Skeletal muscle satellite cell (primary cell): ENCODE results near the gene TUSC1.
"Not testable (repeated sequence)": the region's sequence is repeated elsewhere in the genome, so short reads cannot be mapped to it uniquely, and the experiment has no call there.

ENCODE experiments used
- H3K27me3 ChIP-seq: 2 replicates; pipeline ENCODE4 v1.7.0; 2013; ENCODE audit warnings: low read length; ENCODE audit not compliant: control insufficient read depth, insufficient read depth
- H3K36me3 ChIP-seq: 2 replicates; pipeline ENCODE4 v1.7.0; 2013; ENCODE audit warnings: mild to moderate bottlenecking, control low read depth, low read length; ENCODE audit not compliant: insufficient read depth
- H3K4me1 ChIP-seq: 2 replicates; pipeline ENCODE4 v1.7.0; 2013; ENCODE audit warnings: low read length; ENCODE audit not compliant: control insufficient read depth, insufficient read depth
- H3K4me2 ChIP-seq: 2 replicates; pipeline ENCODE4 v1.7.0; 2013; ENCODE audit warnings: mild to moderate bottlenecking, low read length
- H3K4me3 ChIP-seq: 2 replicates; pipeline ENCODE4 v1.7.0; 2013; ENCODE audit warnings: low read length
- H3K9ac ChIP-seq: 2 replicates; pipeline ENCODE4 v1.7.0; 2013; ENCODE audit warnings: mild to moderate bottlenecking, low read depth, low read length, moderate library complexity
- H3K9me3 ChIP-seq: replicated peaks from 2 replicates; pipeline ENCODE4 v1.7.0; 2013; ENCODE audit warnings: mild to moderate bottlenecking, control low read depth, low read length

TUSC1 gene

GRCh38 chr9:25684321-25684720 lies 6.1 kb upstream of the TUSC1 start:
- H3K27me3 ChIP-seq: no peaks in the 10 kb centered on the region
- H3K4me2 ChIP-seq: no peak overlapping the region
- no peaks in the 10 kb centered on the region for H3K9me3 ChIP-seq
- H3K36me3 ChIP-seq: no peaks in the 10 kb centered on the region
- H3K9ac ChIP-seq: no peak overlapping the region
- no peak overlapping the region for H3K4me3 ChIP-seq
- H3K4me1 ChIP-seq: peaks cover 12% of the 10 kb centered on the region

DNA sequence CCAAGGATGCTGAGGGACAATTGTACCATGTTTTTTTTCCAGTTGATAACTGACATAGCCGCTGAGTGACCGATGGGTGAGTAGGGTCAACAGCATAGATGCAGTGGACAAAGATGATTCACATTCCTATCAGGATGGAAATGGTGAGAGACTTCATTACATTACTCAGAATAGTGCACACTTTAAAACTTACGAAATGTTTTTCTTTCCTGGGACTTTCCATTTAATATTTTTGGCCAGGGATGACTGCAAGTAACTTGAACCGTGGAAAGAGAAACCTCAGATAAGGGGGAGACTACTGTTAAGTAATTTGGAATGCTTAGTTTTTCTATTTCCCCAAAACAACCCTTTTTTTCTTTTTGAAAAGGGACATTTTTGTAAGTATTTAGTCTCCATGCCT lies 3.0 kb upstream of the TUSC1 start:
- Histone ChIP-seq H3K4me2 (peak overlapping the region; percentile 32), H3K27me3 (no peaks in the 10 kb centered on the region), H3K4me3 (no peak overlapping the region), H3K36me3 (no peaks in the 10 kb centered on the region), H3K4me1 (peaks cover 24% of the 10 kb centered on the region), H3K9ac (no peak overlapping the region), H3K9me3 (no peaks in the 10 kb centered on the region)

DNA sequence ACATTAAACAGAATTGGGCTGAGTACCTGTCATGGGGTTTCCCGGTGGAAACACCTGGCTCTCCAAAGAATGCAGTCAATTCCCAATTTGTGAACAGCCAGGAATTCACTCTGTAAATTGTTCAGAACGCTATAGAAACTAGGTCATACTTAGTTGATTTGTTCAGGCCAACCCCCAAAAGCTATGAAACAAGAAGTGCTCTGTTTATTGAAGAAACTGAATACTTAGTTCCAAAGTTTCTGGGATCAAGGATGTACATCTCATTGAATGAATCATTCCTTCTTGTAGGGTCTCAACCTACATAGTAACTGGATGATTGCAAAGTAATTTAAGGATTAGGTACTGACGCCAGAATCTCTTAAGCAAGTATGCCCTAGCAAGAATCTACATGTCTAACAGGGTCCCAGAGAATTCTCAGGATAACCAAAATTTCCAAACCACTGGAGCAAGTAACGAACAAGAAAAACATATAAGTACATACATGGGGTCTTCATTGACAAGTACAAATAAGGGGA lies 659 bp upstream of the TUSC1 start:
- Histone ChIP-seq H3K36me3 (no peaks in the 10 kb centered on the region), H3K27me3 (no peaks in the 10 kb centered on the region), H3K4me2 (peak overlapping the region; percentile 83), H3K9ac (peak overlapping the region; percentile 91), H3K4me3 (peak overlapping the region; percentile 80), H3K4me1 (peaks cover 24% of the 10 kb centered on the region), H3K9me3 (no peaks in the 10 kb centered on the region)

DNA sequence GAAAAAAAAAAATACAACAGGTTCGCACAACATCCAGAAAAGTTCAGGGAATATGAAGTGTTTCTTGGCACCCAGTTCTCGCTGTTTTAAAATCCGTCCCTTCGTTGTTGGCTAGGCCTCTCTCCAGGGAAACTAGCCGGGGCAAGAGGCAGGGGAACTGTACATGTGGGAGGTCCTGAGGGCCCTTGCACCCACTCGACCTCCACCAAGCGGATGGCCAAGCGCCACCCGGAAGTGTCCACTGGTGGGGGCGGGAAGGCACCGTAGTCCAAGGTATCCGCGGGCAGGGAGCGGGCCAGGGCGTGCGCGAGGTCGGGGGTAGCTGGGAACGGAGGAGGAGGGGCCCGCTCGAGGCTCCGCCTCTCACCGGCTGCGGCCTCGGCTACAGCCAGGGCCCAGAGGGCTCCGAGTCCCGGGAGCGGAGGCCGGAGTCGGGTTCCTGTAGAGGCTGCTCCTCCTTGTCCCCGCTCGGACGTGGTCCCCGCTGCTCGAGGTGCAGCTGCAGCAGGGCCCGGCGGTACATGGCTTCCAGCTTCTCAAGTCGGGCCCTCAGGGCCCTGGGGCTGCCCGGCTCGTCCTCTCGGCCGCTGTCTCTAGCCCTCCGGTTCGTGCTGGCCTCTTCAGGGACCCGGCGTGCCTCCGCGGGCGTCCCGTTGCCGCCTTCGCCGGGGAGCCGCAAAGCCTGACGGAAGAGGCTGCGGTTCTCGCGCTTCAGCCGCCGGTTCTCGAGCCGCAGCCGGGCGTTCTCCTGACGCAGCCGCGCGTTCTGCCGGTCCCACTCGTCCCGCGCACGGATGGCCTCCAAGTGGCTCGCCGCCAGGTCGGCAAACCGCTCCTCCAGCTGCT lies 720 bp downstream of the TUSC1 start:
- no peaks in the 10 kb centered on the region for H3K36me3 ChIP-seq
- H3K4me1 ChIP-seq: peaks cover 24% of the 10 kb centered on the region
- H3K4me3 ChIP-seq: peak overlapping the region; percentile 80
- H3K4me2 ChIP-seq: peak overlapping the region; percentile 83
- H3K27me3 ChIP-seq: no peaks in the 10 kb centered on the region
- no peaks in the 10 kb centered on the region for H3K9me3 ChIP-seq
- peak overlapping the region; percentile 91 for H3K9ac ChIP-seq

DNA sequence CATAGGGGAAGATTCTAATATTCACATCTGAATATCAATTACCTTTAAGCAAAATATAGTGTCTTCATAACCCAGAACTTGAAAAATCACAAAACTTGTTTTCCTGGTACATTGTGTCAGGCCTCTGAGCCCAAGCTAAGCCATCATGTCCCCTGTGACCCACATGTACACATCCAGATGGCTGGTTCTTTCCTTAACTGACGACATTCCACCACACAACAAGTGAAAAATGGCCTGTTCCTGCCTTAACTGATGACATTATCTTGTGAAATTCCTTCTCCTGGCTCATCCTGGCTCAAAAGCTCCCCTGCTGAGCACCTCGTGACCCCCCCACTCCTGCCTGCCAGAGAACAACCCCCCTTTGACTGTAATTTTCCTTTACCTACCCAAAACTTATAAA lies 2.4 kb downstream of the TUSC1 start:
- not testable (repeated sequence) for H3K4me3 ChIP-seq, H3K36me3 ChIP-seq, H3K4me2 ChIP-seq, H3K27me3 ChIP-seq, H3K9ac ChIP-seq, H3K9me3 ChIP-seq
- H3K4me1 ChIP-seq: peaks cover 14% of the 10 kb centered on the region

DNA sequence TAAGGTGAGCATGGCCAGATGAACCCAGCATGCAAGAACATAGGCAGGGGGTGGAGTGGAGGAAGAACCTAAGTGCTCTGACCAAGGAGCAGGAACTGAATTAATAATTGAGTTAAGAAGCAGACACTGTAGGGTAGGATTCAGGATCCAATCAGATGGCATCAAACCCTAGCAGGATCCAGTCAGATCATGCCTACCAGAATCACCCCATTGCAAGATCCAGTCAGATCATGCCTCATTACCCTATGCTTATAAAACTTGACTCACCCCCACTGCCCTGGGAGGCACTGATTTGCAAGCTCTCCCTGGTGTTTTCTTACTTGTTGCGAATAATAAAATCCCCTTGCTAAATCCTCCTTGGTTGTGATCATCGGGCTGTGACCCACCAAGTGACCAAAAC lies 19.7 kb downstream of the TUSC1 start:
- H3K4me3 ChIP-seq: no peak overlapping the region
- H3K9ac ChIP-seq: no peak overlapping the region
- no peaks in the 10 kb centered on the region for H3K36me3 ChIP-seq
- no peak overlapping the region for H3K4me2 ChIP-seq
- no peaks in the 10 kb centered on the region for H3K4me1 ChIP-seq
- H3K9me3 ChIP-seq: no peaks in the 10 kb centered on the region
- no peaks in the 10 kb centered on the region for H3K27me3 ChIP-seq

- H3K4me1 ChIP-seq: no peaks in the 10 kb centered on the region
- no peaks in the 10 kb centered on the region for H3K9me3 ChIP-seq
- no peak overlapping the region for H3K4me2 ChIP-seq
- H3K27me3 ChIP-seq: no peaks in the 10 kb centered on the region
- no peak overlapping the region for H3K4me3 ChIP-seq
- H3K9ac ChIP-seq: no peak overlapping the region
- H3K36me3 ChIP-seq: no peaks in the 10 kb centered on the region
Measured at GRCh38 chr9:25654417-25654816, 23.8 kb downstream of the TUSC1 start.

DNA sequence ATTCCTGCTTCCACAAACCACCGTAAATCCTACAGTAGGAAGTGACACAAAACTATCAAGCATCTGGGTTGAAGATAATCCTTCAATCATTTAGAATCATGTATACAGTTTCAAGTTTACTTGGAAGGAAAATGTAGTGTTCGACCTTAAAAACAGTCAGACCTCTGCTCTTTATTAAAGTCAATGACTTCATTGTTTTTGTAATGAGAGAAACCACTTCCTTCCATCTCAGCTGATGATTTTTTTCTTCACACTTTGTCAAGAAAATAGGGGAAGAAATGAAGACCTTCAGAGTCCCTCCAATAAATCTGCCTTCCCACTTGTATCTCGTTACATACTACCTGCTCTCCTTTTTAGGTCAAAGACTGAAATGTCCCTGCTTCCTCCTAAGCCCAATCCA lies 30.1 kb downstream of the TUSC1 start:
- H3K9me3 ChIP-seq: no peaks in the 10 kb centered on the region
- H3K9ac ChIP-seq: no peak overlapping the region
- no peak overlapping the region for H3K4me3 ChIP-seq
- H3K4me1 ChIP-seq: no peaks in the 10 kb centered on the region
- no peak overlapping the region for H3K4me2 ChIP-seq
- no peaks in the 10 kb centered on the region for H3K27me3 ChIP-seq
- no peaks in the 10 kb centered on the region for H3K36me3 ChIP-seq

DNA sequence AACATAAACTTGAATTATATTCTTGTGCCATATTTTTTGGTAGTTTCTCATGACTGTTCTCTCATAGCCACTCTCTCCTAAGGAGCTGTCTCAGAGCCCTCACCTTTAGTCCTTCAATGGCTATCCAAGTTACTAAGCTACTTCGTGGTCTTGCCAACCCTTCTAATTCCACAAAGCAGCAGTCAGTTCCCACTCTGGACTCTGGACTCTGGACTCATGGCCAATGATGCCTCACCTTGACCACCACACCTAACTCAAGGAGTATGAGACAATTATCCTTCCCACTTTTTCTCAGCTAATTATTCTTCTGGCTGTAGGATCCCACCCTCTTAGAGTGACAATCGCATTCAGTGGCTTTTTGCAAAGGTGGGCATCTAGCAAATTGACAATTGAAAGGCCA lies 42.2 kb downstream of the TUSC1 start:
- H3K4me3 ChIP-seq: no peak overlapping the region
- H3K4me1 ChIP-seq: no peaks in the 10 kb centered on the region
- no peak overlapping the region for H3K4me2 ChIP-seq
- no peaks in the 10 kb centered on the region for H3K36me3 ChIP-seq
- no peaks in the 10 kb centered on the region for H3K27me3 ChIP-seq
- no peaks in the 10 kb centered on the region for H3K9me3 ChIP-seq
- H3K9ac ChIP-seq: no peak overlapping the region

- H3K4me1 ChIP-seq: no peaks in the 10 kb centered on the region
- H3K9me3 ChIP-seq: no peaks in the 10 kb centered on the region
- no peaks in the 10 kb centered on the region for H3K36me3 ChIP-seq
- H3K4me2 ChIP-seq: no peak overlapping the region
- no peaks in the 10 kb centered on the region for H3K27me3 ChIP-seq
- H3K4me3 ChIP-seq: no peak overlapping the region
- H3K9ac ChIP-seq: no peak overlapping the region
Measured at GRCh38 chr9:25629231-25629630, 49.0 kb downstream of the TUSC1 start.
